ENCODE data around the gene MNS1.

DNA sequence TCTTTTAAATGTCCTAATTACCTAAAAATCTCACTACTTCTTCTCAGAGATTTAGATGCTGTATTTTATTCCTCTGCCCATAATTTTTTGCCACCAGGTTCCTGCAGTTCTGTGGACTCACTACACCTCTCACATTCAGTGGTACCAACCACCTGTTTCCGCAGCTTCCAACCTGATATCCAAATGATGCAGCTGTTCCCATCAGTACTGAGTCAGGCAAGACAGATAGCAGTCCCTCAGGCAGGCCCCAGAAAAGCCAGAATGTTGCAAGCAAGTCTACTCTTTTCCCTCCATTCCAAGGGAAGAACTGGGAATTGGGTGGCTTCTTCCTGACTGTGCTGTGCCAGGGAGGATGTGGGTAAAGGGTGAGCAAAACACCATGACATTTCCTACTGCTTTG is 39.0 kb downstream of the MNS1 start:
- TF ChIP-seq GATA2 (IDR thresholded peaks at IDR 0.05; ENCODE audit: low read depth, low read length) (no peak), GATA3 (IDR thresholded peaks at IDR 0.05; ENCODE audit: low read depth, low read length) (no peak)

All from SH-SY5Y (cell line).